ENCODE data around the gene MAP4K4. TPM values are rescaled to one million over a fixed set of nuclear protein-coding genes. Genes with fewer than 3 reads are reported as not detected.
A peak's percentile ranks its signal among the peaks of the same experiment; 100 is the strongest.

The MAP4K4 gene
- total and polyA plus RNA-seq, 2 of the 13 experiments (the other 11 are each of a cell fraction or from before 2014, with no cell fraction given): 105 to 264 TPM

DNA sequence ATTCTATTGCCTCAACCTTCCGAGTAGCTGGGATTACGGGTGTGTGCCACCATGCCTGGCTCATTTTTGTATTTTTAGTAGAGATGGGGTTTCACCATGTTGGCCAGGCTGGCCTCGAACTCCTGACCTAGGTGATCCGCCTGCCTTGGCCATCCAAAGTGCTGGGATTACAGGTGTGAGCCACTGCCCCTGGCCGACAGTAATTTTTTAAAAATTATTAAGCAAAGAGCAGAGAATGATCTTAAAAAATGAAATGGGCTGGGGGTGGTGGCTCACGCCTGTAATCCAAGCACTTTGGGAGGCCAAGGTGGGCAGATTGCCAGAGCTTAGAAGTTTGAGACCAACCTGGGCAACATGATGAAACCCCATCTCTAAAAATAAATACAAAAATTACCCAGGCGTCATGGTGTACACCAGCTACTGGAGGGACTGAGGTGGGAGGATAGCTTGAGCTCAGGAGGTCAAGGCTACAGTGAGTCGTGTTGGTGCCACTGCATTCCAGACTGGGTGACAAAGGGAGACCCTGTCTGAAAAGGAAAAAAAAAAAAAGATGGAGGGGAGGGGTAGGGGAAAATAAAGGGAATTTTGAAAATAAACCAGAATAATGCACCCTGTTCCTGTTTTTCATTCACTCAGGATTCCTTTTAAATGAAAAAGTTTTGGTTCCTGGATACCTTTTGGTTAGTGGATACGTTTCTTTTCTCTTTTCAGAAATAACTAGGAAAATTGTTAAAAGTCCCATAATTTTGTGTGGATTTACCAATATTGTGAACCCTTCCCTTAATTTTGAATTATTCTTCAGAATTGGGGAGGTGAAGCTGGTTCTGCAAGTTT, 33.9 kb downstream of the MAP4K4 start (continued):
- TF ChIP-seq FUBP1 (CRISPR knock-in tag; IDR thresholded peaks at IDR 0.05; ENCODE audit: borderline replicate concordance) (no peak), ZNF670 (CRISPR knock-in tag; IDR thresholded peaks at IDR 0.05; ENCODE audit: borderline replicate concordance) (no peak), ZNF160 (CRISPR knock-in tag; IDR thresholded peaks at IDR 0.05) (no peak), CENPT (CRISPR knock-in tag; IDR thresholded peaks at IDR 0.05; ENCODE audit: low read depth) (no peak), ZNF589 (CRISPR knock-in tag; conservative IDR thresholded peaks at IDR 0.05) (peak; percentile 57; the same call in 1 of the 2 replicates), SP4 (CRISPR knock-in tag; IDR thresholded peaks at IDR 0.05) (no peak), ZBTB7A (CRISPR knock-in tag; IDR thresholded peaks at IDR 0.05) (no peak; the same call in 1 of the 2 replicates)
- TF ChIP-seq, protein P1, sequence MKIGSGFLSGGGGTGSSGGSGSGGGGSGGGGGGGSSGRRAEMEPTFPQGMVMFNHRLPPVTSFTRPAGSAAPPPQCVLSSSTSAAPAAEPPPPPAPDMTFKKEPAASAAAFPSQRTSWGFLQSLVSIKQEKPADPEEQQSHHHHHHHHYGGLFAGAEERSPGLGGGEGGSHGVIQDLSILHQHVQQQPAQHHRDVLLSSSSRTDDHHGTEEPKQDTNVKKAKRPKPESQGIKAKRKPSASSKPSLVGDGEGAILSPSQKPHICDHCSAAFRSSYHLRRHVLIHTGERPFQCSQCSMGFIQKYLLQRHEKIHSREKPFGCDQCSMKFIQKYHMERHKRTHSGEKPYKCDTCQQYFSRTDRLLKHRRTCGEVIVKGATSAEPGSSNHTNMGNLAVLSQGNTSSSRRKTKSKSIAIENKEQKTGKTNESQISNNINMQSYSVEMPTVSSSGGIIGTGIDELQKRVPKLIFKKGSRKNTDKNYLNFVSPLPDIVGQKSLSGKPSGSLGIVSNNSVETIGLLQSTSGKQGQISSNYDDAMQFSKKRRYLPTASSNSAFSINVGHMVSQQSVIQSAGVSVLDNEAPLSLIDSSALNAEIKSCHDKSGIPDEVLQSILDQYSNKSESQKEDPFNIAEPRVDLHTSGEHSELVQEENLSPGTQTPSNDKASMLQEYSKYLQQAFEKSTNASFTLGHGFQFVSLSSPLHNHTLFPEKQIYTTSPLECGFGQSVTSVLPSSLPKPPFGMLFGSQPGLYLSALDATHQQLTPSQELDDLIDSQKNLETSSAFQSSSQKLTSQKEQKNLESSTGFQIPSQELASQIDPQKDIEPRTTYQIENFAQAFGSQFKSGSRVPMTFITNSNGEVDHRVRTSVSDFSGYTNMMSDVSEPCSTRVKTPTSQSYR (CRISPR knock-in tag; IDR thresholded peaks at IDR 0.05; ENCODE audit: borderline replicate concordance): no peak; the same call in 1 of the 2 replicates
- TF ChIP-seq, protein P2, sequence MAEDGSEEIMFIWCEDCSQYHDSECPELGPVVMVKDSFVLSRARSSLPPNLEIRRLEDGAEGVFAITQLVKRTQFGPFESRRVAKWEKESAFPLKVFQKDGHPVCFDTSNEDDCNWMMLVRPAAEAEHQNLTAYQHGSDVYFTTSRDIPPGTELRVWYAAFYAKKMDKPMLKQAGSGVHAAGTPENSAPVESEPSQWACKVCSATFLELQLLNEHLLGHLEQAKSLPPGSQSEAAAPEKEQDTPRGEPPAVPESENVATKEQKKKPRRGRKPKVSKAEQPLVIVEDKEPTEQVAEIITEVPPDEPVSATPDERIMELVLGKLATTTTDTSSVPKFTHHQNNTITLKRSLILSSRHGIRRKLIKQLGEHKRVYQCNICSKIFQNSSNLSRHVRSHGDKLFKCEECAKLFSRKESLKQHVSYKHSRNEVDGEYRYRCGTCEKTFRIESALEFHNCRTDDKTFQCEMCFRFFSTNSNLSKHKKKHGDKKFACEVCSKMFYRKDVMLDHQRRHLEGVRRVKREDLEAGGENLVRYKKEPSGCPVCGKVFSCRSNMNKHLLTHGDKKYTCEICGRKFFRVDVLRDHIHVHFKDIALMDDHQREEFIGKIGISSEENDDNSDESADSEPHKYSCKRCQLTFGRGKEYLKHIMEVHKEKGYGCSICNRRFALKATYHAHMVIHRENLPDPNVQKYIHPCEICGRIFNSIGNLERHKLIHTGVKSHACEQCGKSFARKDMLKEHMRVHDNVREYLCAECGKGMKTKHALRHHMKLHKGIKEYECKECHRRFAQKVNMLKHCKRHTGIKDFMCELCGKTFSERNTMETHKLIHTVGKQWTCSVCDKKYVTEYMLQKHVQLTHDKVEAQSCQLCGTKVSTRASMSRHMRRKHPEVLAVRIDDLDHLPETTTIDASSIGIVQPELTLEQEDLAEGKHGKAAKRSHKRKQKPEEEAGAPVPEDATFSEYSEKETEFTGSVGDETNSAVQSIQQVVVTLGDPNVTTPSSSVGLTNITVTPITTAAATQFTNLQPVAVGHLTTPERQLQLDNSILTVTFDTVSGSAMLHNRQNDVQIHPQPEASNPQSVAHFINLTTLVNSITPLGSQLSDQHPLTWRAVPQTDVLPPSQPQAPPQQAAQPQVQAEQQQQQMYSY (CRISPR knock-in tag; IDR thresholded peaks at IDR 0.05): no peak
- TF ChIP-seq, protein P3, sequence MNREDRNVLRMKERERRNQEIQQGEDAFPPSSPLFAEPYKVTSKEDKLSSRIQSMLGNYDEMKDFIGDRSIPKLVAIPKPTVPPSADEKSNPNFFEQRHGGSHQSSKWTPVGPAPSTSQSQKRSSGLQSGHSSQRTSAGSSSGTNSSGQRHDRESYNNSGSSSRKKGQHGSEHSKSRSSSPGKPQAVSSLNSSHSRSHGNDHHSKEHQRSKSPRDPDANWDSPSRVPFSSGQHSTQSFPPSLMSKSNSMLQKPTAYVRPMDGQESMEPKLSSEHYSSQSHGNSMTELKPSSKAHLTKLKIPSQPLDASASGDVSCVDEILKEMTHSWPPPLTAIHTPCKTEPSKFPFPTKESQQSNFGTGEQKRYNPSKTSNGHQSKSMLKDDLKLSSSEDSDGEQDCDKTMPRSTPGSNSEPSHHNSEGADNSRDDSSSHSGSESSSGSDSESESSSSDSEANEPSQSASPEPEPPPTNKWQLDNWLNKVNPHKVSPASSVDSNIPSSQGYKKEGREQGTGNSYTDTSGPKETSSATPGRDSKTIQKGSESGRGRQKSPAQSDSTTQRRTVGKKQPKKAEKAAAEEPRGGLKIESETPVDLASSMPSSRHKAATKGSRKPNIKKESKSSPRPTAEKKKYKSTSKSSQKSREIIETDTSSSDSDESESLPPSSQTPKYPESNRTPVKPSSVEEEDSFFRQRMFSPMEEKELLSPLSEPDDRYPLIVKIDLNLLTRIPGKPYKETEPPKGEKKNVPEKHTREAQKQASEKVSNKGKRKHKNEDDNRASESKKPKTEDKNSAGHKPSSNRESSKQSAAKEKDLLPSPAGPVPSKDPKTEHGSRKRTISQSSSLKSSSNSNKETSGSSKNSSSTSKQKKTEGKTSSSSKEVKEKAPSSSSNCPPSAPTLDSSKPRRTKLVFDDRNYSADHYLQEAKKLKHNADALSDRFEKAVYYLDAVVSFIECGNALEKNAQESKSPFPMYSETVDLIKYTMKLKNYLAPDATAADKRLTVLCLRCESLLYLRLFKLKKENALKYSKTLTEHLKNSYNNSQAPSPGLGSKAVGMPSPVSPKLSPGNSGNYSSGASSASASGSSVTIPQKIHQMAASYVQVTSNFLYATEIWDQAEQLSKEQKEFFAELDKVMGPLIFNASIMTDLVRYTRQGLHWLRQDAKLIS (CRISPR knock-in tag; IDR thresholded peaks at IDR 0.05): no peak
- TF ChIP-seq, protein P4, sequence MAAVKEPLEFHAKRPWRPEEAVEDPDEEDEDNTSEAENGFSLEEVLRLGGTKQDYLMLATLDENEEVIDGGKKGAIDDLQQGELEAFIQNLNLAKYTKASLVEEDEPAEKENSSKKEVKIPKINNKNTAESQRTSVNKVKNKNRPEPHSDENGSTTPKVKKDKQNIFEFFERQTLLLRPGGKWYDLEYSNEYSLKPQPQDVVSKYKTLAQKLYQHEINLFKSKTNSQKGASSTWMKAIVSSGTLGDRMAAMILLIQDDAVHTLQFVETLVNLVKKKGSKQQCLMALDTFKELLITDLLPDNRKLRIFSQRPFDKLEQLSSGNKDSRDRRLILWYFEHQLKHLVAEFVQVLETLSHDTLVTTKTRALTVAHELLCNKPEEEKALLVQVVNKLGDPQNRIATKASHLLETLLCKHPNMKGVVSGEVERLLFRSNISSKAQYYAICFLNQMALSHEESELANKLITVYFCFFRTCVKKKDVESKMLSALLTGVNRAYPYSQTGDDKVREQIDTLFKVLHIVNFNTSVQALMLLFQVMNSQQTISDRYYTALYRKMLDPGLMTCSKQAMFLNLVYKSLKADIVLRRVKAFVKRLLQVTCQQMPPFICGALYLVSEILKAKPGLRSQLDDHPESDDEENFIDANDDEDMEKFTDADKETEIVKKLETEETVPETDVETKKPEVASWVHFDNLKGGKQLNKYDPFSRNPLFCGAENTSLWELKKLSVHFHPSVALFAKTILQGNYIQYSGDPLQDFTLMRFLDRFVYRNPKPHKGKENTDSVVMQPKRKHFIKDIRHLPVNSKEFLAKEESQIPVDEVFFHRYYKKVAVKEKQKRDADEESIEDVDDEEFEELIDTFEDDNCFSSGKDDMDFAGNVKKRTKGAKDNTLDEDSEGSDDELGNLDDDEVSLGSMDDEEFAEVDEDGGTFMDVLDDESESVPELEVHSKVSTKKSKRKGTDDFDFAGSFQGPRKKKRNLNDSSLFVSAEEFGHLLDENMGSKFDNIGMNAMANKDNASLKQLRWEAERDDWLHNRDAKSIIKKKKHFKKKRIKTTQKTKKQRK (IDR thresholded peaks at IDR 0.05; ENCODE audit: low read length): no peak
